Stimulated activated CD4-positive, alpha-beta T cell treated with anti-CD3 and anti-CD28 coated beads, Interleukin-12 subunit alpha, Interleukin-12 subunit beta, amount 100 ng/mL, for 48 hours (primary cell): ENCODE data around the gene MAPK8IP2.
"Not testable (repeated sequence)": the region's sequence is repeated elsewhere in the genome, so short reads cannot be mapped to it uniquely, and the experiment has no call there.

Experiments used
- DNase-seq, 3 donors: peaks; one replicate each; pipeline ENCODE4 v3.0.0-alpha.2; 2020; ENCODE audit warnings: low read depth in 2 of 3, low spot score in 1 of 3

The MAPK8IP2 gene

GRCh38 chr22:50599816-50600455, 657 bp upstream of the MAPK8IP2 start:
- DNase-seq: peak in 1 of 3 donors; percentile 55

- no peak for DNase-seq
Measured at GRCh38 chr22:50600967-50601668, 525 bp downstream of the MAPK8IP2 start.

- DNase-seq: no peak
Measured at GRCh38 chr22:50601669-50602337, 1.2 kb downstream of the MAPK8IP2 start.

- DNase-seq: no peak
Measured at GRCh38 chr22:50602338-50602700, 1.7 kb downstream of the MAPK8IP2 start.

GRCh38 chr22:50603511-50604255, 3.1 kb downstream of the MAPK8IP2 start:
- no peak for DNase-seq

GRCh38 chr22:50604256-50605001, 3.8 kb downstream of the MAPK8IP2 start:
- no peak for DNase-seq

- DNase-seq: no peak
Measured at GRCh38 chr22:50605002-50605612, 4.5 kb downstream of the MAPK8IP2 start.

- DNase-seq: no peak
Measured at GRCh38 chr22:50605613-50606074, 5.1 kb downstream of the MAPK8IP2 start.

- DNase-seq: no peak
Measured at GRCh38 chr22:50606165-50606945, 5.8 kb downstream of the MAPK8IP2 start.

- DNase-seq: no peak
Measured at GRCh38 chr22:50606946-50607658, 6.5 kb downstream of the MAPK8IP2 start.

- DNase-seq: no peak
Measured at GRCh38 chr22:50607659-50608020, 7.0 kb downstream of the MAPK8IP2 start.

- DNase-seq: not testable (repeated sequence)
Measured at GRCh38 chr22:50608058-50608840, 7.7 kb downstream of the MAPK8IP2 start.

GRCh38 chr22:50608996-50609395, 8.4 kb downstream of the MAPK8IP2 start:
- no peak for DNase-seq

GRCh38 chr22:50609599-50609998, 9.0 kb downstream of the MAPK8IP2 start:
- DNase-seq: no peak

- no peak for DNase-seq
Measured at GRCh38 chr22:50610041-50610451, 9.5 kb downstream of the MAPK8IP2 start.

GRCh38 chr22:50610581-50610980, 10.0 kb downstream of the MAPK8IP2 start:
- DNase-seq: no peak

- no peak for DNase-seq
Measured at GRCh38 chr22:50611341-50612060, 10.9 kb downstream of the MAPK8IP2 start.

- DNase-seq: no peak
Measured at GRCh38 chr22:50612168-50612527, 11.6 kb downstream of the MAPK8IP2 start.
